ENCODE results near the gene SOWAHB.

The SOWAHB gene

DNA sequence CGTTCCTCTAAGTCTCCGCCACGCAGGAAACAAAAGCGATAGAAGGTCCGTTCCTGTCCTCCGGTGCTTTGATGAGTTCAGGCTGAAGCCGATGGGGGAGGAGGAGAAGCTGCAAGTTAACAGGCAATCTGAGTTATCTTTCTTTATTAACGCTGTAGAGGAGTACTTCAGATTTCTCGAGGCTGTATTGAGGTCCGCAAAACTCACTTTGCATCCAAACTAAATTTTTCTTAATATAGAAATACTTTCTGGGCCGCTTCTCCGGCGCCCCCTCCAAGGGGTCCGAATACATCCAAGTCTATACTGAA is 395 bp upstream of the SOWAHB start:
- TF ChIP-seq, protein P1, sequence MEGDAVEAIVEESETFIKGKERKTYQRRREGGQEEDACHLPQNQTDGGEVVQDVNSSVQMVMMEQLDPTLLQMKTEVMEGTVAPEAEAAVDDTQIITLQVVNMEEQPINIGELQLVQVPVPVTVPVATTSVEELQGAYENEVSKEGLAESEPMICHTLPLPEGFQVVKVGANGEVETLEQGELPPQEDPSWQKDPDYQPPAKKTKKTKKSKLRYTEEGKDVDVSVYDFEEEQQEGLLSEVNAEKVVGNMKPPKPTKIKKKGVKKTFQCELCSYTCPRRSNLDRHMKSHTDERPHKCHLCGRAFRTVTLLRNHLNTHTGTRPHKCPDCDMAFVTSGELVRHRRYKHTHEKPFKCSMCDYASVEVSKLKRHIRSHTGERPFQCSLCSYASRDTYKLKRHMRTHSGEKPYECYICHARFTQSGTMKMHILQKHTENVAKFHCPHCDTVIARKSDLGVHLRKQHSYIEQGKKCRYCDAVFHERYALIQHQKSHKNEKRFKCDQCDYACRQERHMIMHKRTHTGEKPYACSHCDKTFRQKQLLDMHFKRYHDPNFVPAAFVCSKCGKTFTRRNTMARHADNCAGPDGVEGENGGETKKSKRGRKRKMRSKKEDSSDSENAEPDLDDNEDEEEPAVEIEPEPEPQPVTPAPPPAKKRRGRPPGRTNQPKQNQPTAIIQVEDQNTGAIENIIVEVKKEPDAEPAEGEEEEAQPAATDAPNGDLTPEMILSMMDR (IDR thresholded peaks at IDR 0.05; ENCODE audit: insufficient read depth, low read length, missing control alignments) = no peak
- ChIA-PET CTCF (no interaction called here), POLR2A (no interaction called here)
- peak overlapping the region; percentile 48 for H3K4me3 ChIP-seq (ENCODE audit: low read depth, low read length)
- DNase-seq (ENCODE audit: low read depth, low spot score) = no peak

DNA sequence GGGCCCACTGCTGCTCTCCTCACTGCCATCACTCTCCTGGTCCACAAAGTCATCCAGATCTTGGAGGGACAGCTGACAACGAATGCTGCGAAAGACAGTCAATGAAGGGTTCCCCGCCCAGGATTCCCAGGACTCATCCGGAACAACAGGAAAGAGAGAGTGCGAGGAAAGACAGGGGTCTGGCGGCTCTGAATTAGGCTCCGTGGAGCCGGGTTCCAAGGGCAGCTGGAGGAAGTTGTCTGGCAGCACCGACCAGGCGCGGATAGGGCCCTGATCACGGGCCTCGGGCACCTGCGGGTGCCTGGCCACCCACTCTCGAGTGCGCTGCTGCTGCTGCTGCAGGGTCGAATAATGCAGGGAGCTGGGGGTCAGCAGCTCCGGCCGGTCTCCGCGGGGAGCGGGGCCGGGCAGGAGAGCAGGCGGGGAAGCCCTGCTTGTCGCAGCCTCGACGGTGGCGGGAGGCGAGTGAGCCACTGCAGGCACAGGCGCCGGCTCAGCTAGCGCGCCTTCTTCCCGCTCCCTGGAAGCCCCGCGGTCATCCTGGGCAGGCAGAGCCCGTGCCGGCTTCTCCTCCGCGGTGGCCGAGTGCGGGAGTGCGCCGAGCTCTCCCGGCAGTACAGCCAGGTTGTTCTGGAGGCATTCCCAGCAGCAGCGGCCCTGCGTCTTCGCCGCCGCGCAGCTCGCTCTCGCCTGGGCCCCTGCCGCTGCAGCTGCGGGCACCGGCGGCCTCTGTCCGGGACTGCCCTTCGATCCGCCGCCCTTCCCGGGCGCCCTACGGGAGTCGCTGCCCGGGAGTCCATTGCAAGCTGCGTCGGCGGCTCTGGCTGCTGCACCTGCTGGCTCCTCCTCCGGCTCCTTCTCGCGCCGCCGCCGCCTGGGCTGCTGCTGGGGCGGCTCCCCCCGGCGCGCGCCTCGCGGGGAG is 1.1 kb downstream of the SOWAHB start:
- TF ChIP-seq, protein P1 (IDR thresholded peaks at IDR 0.05; ENCODE audit: insufficient read depth, low read length, missing control alignments) = no peak
- ChIA-PET CTCF (interaction anchor here (1.2 to 1.4 kb wide), 2 partner anchors 9 to 30 kb away, joined by 3 to 5 read pairs; no protein-coding TSS in a partner anchor), POLR2A (interaction anchor here (0.6 kb wide), 1 partner anchor 152 kb away, joined by 3 read pairs; no protein-coding TSS in a partner anchor)
- peak overlapping the region; percentile 48 for H3K4me3 ChIP-seq (ENCODE audit: low read depth, low read length)
- DNase-seq (ENCODE audit: low read depth, low spot score) = no peak

DNA sequence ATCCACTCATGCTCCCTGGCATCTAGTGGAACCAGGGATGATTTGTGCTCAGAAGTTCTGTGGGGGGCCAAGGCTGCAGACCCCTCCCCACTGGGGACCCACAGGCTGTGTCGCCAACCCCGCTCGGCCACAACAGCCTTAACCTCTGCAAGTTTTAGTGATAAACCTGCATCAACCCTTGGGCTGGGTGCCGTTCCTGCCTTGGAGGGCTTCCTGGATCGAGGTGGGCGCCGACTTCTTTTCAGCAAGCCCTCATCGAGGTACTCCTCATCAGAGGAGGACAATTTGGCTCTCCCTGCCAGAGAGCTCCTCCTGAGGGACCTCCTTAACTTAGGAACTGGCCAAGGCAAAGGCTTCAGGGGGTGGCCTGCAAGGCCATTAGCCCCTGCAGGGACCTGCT is 1.9 kb downstream of the SOWAHB start:
- POLR2A ChIA-PET = no interaction called here
- TF ChIP-seq, protein P1 (IDR thresholded peaks at IDR 0.05; ENCODE audit: insufficient read depth, low read length, missing control alignments) = no peak
- no peak for DNase-seq (ENCODE audit: low read depth, low spot score)
- CTCF ChIA-PET = interaction anchor here (1.4 kb wide), 1 partner anchor 10 kb away, joined by 5 read pairs; no protein-coding TSS in a partner anchor
- no peak overlapping the region for H3K4me3 ChIP-seq (ENCODE audit: low read depth, low read length)

DNA sequence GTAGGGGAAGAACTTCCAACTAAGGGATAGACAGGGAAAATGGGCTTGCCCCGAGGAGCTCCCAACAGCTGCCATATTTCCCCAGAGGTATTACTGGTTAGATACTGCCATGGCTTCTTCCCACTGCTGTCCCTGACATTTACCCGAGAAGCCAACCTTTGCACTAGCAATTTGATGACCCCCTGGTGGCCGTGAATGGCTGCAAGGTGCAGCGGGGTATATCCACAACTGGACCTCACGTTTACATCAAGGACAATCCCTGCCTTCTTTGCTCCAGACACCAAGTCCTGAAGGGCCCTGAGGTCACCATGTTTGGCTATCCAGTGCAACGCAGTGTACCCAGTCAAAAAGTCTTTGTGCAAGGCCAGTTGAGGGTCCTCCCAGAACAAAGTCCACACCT is 2.3 kb downstream of the SOWAHB start:
- TF ChIP-seq, protein P1 (IDR thresholded peaks at IDR 0.05; ENCODE audit: insufficient read depth, low read length, missing control alignments) = no peak
- CTCF ChIA-PET = no interaction called here
- H3K4me3 ChIP-seq (ENCODE audit: low read depth, low read length) = no peak overlapping the region
- no peak for DNase-seq (ENCODE audit: low read depth, low spot score)
- POLR2A ChIA-PET = no interaction called here

DNA sequence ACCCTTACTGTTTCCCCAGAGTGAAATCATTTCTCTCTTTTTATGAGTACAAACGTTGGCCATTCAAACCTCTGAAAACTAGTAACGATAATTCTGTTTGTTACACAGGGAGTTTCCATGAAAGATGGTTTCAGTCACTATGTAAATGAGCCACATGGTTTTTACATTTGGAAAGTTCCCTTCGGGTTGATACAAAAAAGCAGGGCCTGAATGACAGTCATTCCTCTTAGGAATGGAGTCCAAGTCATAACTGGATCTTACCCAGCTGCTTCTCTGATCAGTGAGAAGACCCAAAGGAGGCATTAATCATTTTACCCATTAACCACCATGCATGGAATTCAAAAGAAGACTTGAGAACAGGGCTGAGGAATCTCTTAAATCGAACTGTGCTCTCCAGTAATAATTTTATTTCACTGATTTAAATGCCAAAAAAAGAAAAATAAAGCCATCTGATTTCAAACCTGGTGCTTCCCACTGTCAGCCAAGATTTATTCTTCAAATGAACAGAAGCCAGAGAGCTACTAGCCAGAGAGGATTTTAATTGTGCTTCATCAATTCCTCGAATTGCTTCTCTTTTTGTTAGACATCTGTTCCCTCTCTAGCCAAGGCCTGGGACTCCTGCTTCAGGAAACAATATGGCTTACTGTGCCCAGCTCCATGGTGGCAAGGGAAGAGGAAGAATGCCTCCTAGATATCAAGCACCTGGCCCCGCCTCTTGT is 3.2 kb downstream of the SOWAHB start:
- ChIA-PET POLR2A (no interaction called here), CTCF (no interaction called here)
- TF ChIP-seq, protein P1 (IDR thresholded peaks at IDR 0.05; ENCODE audit: insufficient read depth, low read length, missing control alignments) = no peak
- no peak for DNase-seq (ENCODE audit: low read depth, low spot score)
- no peak overlapping the region for H3K4me3 ChIP-seq (ENCODE audit: low read depth, low read length)

DNA sequence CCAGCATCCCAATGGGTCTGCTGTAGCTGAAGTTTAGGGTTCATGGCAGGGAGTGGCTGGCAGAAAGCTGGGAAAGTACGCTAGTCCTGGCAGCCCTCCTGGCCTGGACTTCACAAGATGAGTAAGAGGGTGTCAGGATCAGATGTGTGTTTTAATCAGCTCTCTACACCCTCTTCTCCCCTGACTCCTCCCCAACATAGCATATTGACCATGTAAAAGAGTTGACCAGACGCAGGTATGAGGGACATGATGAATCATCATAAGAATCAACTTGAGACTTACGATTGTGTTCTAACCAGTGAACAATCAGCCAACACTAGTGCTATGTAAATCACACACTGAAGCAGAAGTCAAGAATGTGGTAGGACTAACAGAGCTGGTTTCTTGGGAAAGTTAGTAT is 5.3 kb downstream of the SOWAHB start:
- TF ChIP-seq, protein P1 (IDR thresholded peaks at IDR 0.05; ENCODE audit: insufficient read depth, low read length, missing control alignments) = no peak
- CTCF ChIA-PET = interaction anchor here (1.3 kb wide), 2 partner anchors 9 to 27 kb away, joined by 3 to 4 read pairs; no protein-coding TSS in a partner anchor
- POLR2A ChIA-PET = no interaction called here
- no peak for DNase-seq (ENCODE audit: low read depth, low spot score)
- no peak overlapping the region for H3K4me3 ChIP-seq (ENCODE audit: low read depth, low read length)
